ENCODE measurements around the gene IL36RN. TPM values are rescaled to one million over a fixed set of nuclear protein-coding genes. Genes with fewer than 3 reads are reported as not detected.

IL36RN gene
- total RNA-seq, 4 donors from 2014 or later = not detected

GRCh38 chr2:113024764-113025163 lies 34.2 kb upstream of the IL36RN start:
- DNase-seq = no peak
- no peak overlapping the region for H3K4me3 ChIP-seq
- no peak overlapping the region for H3K27ac ChIP-seq
- no peaks in the 10 kb centered on the region for H3K9me3 ChIP-seq
- no peaks in the 10 kb centered on the region for H3K4me1 ChIP-seq
- H3K36me3 ChIP-seq = no peaks in the 10 kb centered on the region
- H3K27me3 ChIP-seq = no peaks in the 10 kb centered on the region
- TF ChIP-seq CTCF (IDR thresholded peaks at IDR 0.05) = no peak
- no peak for TF ChIP-seq POLR2A (IDR thresholded peaks at IDR 0.05)

GRCh38 chr2:113025737-113026136 lies 33.3 kb upstream of the IL36RN start:
- no peak overlapping the region for H3K27ac ChIP-seq
- H3K27me3 ChIP-seq = no peaks in the 10 kb centered on the region
- DNase-seq = no peak
- H3K36me3 ChIP-seq = no peaks in the 10 kb centered on the region
- H3K4me3 ChIP-seq = no peak overlapping the region
- no peak for TF ChIP-seq CTCF (IDR thresholded peaks at IDR 0.05)
- TF ChIP-seq POLR2A (IDR thresholded peaks at IDR 0.05) = no peak
- no peaks in the 10 kb centered on the region for H3K4me1 ChIP-seq
- H3K9me3 ChIP-seq = no peaks in the 10 kb centered on the region

- no peaks in the 10 kb centered on the region for H3K36me3 ChIP-seq
- no peaks in the 10 kb centered on the region for H3K27me3 ChIP-seq
- TF ChIP-seq POLR2A (IDR thresholded peaks at IDR 0.05) = no peak
- TF ChIP-seq CTCF (IDR thresholded peaks at IDR 0.05) = no peak
- no peaks in the 10 kb centered on the region for H3K9me3 ChIP-seq
- no peak overlapping the region for H3K27ac ChIP-seq
- H3K4me1 ChIP-seq = no peaks in the 10 kb centered on the region
- DNase-seq = no peak
- H3K4me3 ChIP-seq = no peak overlapping the region
Observed at GRCh38 chr2:113027691-113028090, 31.3 kb upstream of the IL36RN start.

- Histone ChIP-seq H3K36me3 (no peaks in the 10 kb centered on the region), H3K4me3 (no peak overlapping the region), H3K27me3 (no peaks in the 10 kb centered on the region), H3K9me3 (no peaks in the 10 kb centered on the region), H3K4me1 (no peaks in the 10 kb centered on the region), H3K27ac (no peak overlapping the region)
- no peak for TF ChIP-seq POLR2A (IDR thresholded peaks at IDR 0.05)
- TF ChIP-seq CTCF (IDR thresholded peaks at IDR 0.05) = no peak
- no peak for DNase-seq
Observed at GRCh38 chr2:113028112-113028511, 30.9 kb upstream of the IL36RN start.

- Histone ChIP-seq H3K27ac (no peak overlapping the region), H3K4me1 (no peaks in the 10 kb centered on the region), H3K36me3 (no peaks in the 10 kb centered on the region), H3K27me3 (no peaks in the 10 kb centered on the region), H3K4me3 (no peak overlapping the region), H3K9me3 (no peaks in the 10 kb centered on the region)
- no peak for TF ChIP-seq POLR2A (IDR thresholded peaks at IDR 0.05)
- no peak for TF ChIP-seq CTCF (IDR thresholded peaks at IDR 0.05)
- no peak for DNase-seq
Observed at GRCh38 chr2:113032737-113033136, 26.3 kb upstream of the IL36RN start.

- no peak for DNase-seq
- no peaks in the 10 kb centered on the region for H3K27me3 ChIP-seq
- no peaks in the 10 kb centered on the region for H3K4me1 ChIP-seq
- no peak for TF ChIP-seq POLR2A (IDR thresholded peaks at IDR 0.05)
- TF ChIP-seq CTCF (IDR thresholded peaks at IDR 0.05) = no peak
- H3K36me3 ChIP-seq = no peaks in the 10 kb centered on the region
- no peak overlapping the region for H3K27ac ChIP-seq
- no peaks in the 10 kb centered on the region for H3K9me3 ChIP-seq
- H3K4me3 ChIP-seq = no peak overlapping the region
Observed at GRCh38 chr2:113034016-113034415, 25.0 kb upstream of the IL36RN start.
